G401 (cell line): Measurements from ENCODE around the gene PER1. TPM values are rescaled to one million over a fixed set of nuclear protein-coding genes. Genes with fewer than 3 reads are reported as not detected.
"Not testable (repeated sequence)": the region's sequence is repeated elsewhere in the genome, so short reads cannot be mapped to it uniquely, and the experiment has no call there.

Experiments
- DNase-seq: peaks from one replicate; pipeline ENCODE4 v3.0.0-alpha.2; 2015; ENCODE audit warnings: low spot score
- in situ Hi-C: cut with HindIII; loops from 2 replicates; pipeline ENCODE4 v1.10.0; 2016; ENCODE audit warnings: low sequenced_read_pairs, mixed read lengths
- total RNA-seq: library from RNA; depleted of rRNA; stranded (reverse); fragments of >200 nt; shearing (Covaris generic); gene quantifications from 2 replicates; pipeline ENCODE4 v1.2.3, GENCODE V29; 2014

The PER1 gene
- total RNA-seq, 1 experiment from 2014 or later = 34.0 TPM

DNA sequence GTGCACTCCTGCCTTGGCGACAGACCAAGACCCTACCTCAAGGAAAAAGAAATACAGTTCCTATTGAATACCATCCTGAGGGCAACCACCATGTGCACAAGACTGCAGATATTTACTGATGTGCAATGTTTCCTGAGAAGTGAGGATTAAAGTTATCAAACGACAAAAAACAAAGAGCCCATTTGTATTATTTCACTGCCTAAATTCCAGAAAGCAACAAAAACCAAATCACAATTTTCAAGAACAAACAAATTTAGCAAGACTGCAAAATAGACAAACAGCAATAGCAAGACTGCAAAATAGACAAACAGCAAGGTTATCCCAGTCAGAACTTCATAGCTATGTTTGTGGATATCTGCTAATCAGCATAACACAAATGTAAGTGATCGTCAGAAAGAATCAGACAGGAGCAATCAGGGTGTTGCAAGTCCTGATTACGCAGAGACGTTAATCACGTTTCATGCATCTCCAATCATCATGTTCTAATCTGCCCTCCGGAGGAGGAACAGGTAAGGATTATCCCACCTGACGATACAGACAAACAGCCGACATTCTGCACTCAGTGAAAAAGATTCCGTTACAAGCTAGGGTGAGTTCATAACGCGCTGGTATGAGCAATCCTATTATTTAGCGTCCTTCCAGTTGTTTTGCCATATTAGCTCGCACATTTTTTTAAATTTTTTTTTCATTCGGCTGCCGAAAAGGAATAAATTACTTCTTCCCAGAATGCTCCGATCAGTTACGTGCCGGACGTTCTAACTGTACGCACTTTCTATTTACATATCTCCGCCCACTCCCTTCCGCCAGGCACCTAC is 21.1 kb upstream of the PER1 start:
- peak; percentile 99 for DNase-seq
- in situ Hi-C loops = no loop called here

DNA sequence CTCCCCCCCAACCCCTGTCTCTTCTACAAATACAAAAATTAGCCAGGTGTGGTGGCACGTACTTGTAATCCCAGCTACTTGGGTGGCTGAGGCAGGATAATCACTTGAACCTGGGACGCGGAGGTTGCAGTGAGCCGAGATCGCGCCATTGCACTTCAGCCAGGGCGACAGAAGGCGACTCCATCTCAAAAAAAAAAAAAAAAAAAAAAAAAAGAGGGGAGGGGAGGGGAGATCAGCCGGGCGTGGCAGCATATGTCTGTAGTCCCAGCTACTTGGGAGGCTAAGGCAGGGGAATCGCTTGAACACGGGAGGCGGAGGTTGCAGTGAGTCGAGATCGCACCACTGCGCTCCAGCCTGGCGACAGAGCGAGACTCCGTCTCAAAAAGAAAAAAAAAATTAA is 18.0 kb upstream of the PER1 start:
- in situ Hi-C loops = not testable (repeated sequence)
- peak; percentile 60 for DNase-seq

- in situ Hi-C loops = no loop called here
Measured at GRCh38 chr17:8167526-8167925, 15.3 kb upstream of the PER1 start.

DNA sequence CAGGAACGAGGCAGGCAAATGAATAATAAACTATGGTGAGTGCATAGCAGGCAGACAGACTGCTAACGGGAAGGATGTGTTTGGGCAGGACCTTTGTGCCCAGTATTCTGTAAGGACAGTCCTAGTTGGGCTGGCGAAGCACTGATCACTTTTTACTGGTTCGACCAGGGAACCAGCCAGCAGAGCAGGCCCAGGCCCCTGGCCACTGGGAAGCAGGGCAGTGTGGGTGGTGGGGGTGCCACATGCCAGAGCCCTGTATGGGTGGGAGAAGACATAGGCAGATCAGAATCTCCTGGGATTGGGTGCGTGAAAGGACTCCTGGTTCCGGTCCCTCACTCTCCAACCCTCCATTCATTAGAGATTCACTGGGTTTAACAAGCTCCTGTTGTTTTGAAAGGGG is 14.5 kb upstream of the PER1 start:
- in situ Hi-C loops = no loop called here
- DNase-seq = no peak

More at GRCh38 chr17:8167526-8167925, 15.3 kb upstream of the PER1 start:
- no peak for DNase-seq

- no peak for DNase-seq
- in situ Hi-C loops = no loop called here
Measured at GRCh38 chr17:8164815-8165131, 12.6 kb upstream of the PER1 start.

DNA sequence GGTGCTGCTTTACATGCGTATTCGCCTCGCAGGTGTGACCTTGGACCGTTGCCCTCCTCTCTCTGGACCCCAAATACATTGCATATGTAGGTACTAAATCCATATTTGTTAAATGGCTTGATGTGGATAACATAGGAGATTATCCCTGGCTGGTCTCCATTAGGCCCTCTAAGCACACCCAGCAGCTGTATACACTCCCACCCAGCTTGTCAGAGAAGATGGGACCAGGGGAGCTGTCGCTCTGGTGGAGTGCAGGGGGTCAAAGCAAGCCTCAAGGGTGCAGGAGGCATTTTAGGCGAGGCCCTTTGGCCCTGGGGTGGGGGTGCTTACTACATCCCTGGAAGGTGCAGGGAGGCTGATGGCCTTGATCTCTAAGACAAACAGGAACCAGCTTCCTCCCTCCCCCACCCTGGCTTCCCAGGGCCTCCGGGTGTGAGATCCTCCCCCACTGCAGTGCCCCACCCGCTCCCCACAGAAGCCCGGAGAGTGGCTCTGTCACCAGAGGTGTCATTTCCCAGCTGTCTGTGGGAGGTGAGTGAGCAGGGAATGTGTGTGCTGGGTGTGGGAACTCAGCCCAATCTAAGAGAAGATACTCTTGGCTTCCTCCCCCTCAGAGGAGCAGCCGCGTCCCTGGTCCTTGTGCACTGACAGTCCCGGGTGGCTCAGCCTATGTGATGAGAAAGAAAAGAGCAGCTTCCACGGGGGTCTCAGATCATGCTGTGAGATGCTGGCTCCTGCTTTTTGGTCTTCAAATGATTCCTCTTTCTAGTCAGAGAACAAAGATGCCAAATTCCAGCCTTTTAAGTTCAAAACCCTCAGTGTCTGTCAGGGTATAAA is 12.0 kb upstream of the PER1 start:
- in situ Hi-C loops = no loop called here
- DNase-seq = peak; percentile 74

DNA sequence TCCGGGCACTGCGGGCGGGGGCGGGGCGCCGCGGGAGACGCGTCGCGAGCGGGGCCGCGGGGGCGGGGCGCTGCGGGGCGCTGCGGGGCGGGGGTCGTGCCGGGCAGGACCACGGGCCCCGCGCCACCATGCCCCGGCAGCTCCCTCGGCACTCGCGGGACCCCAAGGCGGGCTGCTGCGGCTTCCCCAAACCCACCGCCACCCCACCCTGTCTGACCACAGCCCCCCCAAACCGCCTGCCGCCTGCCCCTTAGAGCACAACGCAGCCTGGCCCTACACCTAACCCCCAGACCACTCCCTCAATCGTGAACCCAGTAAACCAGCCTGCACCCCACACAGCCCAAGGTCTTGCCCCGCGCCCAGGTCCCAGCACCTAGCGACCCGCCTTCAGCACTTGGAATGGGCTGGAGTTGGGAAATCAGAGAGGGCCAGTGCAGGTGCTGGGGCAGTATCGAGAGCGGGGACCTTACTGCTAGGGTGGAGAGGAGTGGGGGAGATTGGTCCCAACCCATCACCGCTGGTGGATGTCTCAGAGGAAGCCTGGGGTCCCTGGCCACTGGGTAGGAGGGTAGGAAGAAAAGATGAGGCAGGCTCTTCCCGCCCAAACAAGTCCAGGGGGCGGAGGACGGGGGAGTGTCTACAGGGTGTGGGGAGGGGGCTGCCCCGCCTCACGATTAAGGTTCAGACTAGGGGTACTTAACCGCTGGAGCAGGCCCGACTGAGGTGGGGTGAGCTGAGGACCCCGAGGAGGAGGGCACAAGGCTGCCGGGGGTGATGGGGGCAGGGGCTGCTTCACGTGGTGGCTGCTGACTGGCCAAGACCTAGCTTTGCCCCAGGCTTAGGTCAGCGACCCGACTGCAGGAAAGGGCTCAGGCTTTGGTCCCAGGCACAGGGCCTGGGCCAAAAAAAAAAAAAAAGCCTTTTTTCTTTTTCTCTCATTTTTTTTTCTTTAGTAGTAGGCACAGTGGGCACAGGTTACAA is 11.1 kb upstream of the PER1 start:
- in situ Hi-C loops = no loop called here
- peak; percentile 54 for DNase-seq

- DNase-seq = peak; percentile 67
- in situ Hi-C loops = no loop called here
Measured at GRCh38 chr17:8162233-8162996, 10.2 kb upstream of the PER1 start, which contains the start of gene VAMP2. Gene VAMP2 (minus strand): TSS chr17:8162948. CDS start chr17:8162879, 69 bp downstream.

DNA sequence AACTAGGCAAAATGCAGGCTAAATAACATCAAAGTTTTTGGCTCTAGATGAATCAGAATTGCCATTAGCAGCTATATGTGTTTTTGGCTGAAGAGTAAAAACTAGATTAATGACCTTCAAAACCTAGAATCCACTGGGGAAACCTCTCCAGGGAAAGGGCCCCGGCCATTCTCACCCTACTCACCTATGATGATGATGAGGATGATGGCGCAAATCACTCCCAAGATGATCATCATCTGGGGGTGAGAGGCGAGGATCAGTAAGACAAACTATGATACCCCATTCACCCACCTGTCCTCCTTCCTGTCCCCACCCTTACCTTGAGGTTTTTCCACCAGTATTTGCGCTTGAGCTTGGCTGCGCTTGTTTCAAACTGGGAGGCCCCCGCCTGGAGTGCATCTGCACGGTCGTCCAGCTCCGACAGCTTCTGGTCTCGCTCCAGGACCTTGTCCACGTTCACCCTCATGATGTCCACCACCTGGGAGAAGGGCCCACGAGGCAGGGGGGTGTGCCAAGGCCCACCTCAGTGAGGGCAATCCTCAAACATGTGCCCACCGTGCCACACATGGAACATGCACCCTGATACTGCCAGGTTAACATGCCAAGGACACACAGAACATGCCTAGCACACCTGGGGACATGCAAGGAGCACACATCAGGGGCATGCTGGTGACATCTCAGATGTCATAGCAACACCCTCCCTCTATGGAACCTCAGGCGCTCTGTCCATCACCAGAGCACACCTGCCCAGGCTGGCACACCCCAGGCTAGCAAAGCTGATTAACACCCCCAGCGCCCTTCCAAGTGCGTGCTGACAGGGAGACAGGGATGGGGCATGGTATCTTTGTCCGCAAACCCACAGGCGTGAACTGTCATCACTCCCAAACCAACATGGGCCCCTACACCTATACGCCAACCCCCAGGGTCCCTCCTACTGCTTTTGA is 9.4 kb upstream of the PER1 start:
- in situ Hi-C loops = no loop called here

DNA sequence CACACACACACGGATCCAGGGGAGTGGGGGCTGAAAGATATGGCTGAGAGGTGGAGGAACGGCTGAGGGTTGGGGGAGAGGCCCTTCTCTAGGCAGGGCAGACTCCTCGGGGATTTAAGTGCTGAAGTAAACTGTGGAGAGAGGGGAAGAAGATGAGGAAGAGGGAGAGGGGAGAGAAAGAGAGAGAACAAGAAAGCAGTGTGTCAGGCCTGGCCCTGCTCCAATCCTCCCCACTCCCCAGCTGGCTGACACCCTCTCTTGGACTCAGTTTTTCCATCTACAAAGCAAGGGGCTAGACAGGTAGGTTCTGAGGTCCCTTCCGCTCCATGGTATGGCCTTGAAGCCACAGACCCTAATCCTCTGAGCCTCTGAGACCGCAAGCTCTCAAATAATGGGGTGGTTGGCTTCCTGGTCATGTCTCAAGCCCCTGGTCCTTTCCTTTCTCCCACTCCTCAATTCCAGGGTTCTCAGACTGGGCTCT is 8.6 kb upstream of the PER1 start:
- DNase-seq = no peak
- in situ Hi-C loops = no loop called here

More for the DNA sequence above, 9.4 kb upstream of the PER1 start:
- DNase-seq = no peak

DNA sequence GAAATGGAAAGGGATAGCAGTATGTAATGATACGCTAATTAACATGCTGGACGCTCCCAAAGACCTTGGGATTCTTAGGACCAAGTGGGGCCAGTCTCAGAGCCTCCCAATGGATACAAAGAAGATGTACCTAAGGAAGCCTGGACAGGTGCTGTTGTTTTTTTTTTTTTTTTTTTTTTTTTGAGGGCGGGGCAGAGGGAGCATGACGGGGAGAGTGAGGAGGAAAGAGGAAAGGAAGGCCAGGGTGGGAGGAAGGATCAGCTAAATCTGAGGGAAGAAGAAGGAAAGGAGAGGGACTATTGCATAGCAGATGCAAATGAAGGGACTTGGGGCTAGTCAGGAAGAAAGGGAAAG is 8.0 kb upstream of the PER1 start:
- DNase-seq = no peak
- in situ Hi-C loops = no loop called here

DNA sequence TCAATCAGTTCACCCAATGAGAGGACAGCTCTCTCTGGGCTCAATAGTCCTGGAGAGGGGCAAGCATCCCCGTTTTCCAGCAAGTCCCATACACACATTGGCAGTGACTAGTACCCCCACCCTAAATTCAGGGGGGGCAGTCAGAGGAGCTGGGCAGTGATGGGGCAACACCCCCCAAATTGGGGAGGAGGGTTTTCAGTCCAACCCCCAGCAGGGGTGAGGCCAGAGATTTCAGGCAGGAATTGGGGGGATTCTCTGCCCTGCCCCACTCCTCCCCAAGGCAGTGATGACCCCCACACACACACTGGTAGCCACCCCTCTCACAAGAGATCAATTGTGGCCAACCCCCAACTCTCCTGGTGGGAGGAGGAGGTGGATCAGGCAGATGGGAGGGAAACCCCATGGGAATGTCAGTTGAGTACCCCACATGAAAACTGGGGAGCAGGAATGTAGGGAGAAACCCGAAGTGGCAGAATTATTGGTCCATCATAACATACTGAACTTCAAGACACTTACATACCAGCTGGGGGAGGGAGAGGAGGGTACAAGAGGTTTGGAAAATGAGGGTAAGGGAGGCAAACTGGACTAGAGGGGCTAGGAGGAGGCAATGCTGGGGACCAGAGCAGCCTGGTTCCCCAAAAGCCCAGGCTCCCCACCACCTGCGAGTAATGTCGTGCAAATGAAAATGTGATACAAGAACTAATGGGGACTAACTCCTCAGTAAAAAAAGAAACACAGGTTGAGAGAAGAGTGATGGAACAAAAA is 7.4 kb upstream of the PER1 start:
- no peak for DNase-seq

GRCh38 chr17:8159032-8159400 is 6.8 kb upstream of the PER1 start:
- in situ Hi-C loops = no loop called here
- DNase-seq = no peak

More for the DNA sequence above, 7.4 kb upstream of the PER1 start:
- in situ Hi-C loops = no loop called here

DNA sequence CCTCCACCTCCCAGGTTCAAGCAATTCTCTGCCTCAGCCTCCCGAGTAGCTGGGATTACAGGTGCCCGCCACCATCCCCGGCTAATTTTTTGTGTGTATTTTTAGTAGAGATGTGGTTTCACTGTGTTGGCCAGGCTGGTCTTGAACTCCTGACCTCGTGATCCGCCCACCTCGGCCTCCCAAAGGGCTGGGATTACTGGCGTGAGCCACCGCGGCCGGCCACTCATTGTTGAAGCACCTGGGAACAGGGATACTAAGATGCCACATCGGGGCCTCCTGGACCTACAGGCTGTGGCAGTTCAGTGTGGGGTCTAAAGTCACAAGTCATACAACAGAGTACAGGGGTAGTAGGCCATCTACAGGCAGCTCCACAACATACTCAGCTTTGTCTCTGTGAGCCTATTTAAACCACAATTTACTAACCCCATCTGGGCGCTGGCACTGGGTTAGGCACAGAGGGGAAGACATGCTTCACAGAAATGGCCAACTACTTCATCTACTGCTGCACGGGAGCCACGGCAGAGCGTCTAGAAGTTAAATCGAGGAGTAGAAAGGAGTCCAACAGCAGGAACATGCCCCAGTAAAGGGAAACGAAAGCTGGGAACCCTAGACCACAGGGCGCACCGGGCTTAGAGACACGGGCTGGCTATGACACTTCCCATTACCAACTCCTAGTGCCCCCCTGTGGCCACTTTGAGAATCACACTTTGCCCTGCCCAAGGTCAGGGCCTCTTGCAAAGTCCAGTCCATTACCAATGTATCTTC is 6.2 kb upstream of the PER1 start:
- in situ Hi-C loops = no loop called here
- DNase-seq = peak; percentile 91

DNA sequence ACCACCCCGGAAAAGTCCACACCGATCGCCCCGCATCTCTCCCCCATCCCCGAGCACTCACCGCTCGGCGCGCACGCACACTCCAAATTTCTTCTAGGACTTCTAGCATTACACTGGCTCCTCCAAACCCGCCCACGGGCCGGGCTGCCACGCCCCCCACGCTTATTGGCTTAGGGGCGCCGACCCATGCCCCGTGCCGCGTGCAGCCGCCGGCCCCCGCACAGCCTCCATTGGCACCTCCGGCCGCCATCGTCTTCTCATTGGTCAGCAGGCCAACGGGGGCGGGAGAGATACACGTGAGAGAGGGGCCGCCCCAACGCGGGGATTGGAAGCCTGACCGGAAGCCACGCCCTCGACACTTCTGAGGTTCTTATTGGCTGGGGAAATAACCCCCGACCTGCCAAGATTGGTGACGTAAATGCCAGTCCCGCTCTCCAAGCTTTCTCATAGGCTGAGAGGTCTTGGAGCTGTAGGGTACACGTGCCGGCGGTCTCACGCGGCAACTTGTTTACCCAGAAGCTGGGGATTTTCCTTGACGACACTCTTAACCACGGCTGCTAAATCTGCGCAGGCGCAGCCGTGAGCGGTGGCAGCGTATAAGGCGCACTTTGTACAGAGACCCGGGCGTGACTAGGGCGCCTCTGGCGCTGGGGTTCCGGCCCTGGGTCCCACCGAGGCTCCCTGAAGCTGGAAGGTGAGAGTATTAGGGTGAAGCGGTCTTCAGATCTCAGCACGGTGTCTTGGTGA is 4.2 kb upstream of the PER1 start:
- in situ Hi-C loops = no loop called here
- peak; percentile 100 for DNase-seq

DNA sequence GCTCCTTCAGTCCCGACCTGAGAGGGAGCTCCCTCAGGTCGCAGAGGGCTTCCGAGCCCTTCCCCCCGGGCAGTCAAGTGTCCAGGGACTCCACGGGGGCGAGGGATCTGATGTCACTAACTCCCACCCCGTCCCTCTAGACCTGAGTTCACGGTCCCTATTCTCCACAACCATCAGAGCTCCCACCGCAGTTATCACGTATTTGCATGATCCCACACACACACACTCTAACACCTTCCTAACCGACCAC is 3.7 kb upstream of the PER1 start:
- in situ Hi-C loops = no loop called here

More for the DNA sequence above, 3.7 kb upstream of the PER1 start:
- DNase-seq = no peak
